PC-9 (cell line): ENCODE data around the gene MAGI1. TPM values are rescaled to one million over a fixed set of nuclear protein-coding genes. Genes with fewer than 3 reads are reported as not detected.

Experiments
- BruUV-seq: library from RNA; stranded (reverse); fragments of 400-500 nt; replicated peaks from 2 replicates; lab custom pipeline; 2021; lab: Mats Ljungman, UMichigan
- CTCF ChIA-PET: fragments of 300-600 bp; sonication (Branson Sonifier 250); formaldehyde crosslinking; loops from one replicate; lab custom pipeline; 2022; ENCODE audit warnings: antibody characterized with exemption; lab: Charles Lee
- POLR2A ChIA-PET: fragments of 300-600 bp; sonication (Branson Sonifier 250); formaldehyde crosslinking; loops from one replicate; lab custom pipeline; 2022; ENCODE audit warnings: antibody characterized with exemption; ENCODE audit not compliant: unreplicated experiment; lab: Charles Lee
- DNase-seq, 2 experiments: peaks; one replicate each; pipeline versions ENCODE4 v3.0.0 to v3.0.0-alpha.2; 2015 to 2022; ENCODE audit warnings: mixed read lengths in 1 of 2
- H2AFZ ChIP-seq: fragments of 200-600 bp; sonication (generic); 2 replicates; pipeline ENCODE4 v1.8.1; 2017; ENCODE audit warnings: antibody characterized with exemption
- H3F3A ChIP-seq: fragments of 200-600 bp; sonication (generic); 2 replicates; pipeline ENCODE4 v1.8.1; 2017; ENCODE audit warnings: antibody characterized with exemption, mild to moderate bottlenecking, low read depth; ENCODE audit not compliant: insufficient read depth
- H3K27ac ChIP-seq: fragments of 200-600 bp; sonication (generic); 2 replicates; pipeline ENCODE4 v1.6.1; 2016; ENCODE audit warnings: mixed run types
- H3K27me3 ChIP-seq: fragments of 200-600 bp; sonication (generic); 2 replicates; pipeline ENCODE4 v1.6.1; 2016; ENCODE audit warnings: low read depth, mixed run types; ENCODE audit not compliant: insufficient read depth
- H3K36me3 ChIP-seq: fragments of 200-600 bp; sonication (generic); 2 replicates; pipeline ENCODE4 v1.6.1; 2016; ENCODE audit warnings: low read depth, mixed run types
- H3K4me1 ChIP-seq: fragments of 200-600 bp; sonication (generic); replicated peaks from 2 replicates; pipeline ENCODE4 v1.6.1; 2016; ENCODE audit warnings: mixed run types; ENCODE audit not compliant: insufficient read depth
- H3K4me2 ChIP-seq: fragments of 200-600 bp; sonication (generic); 2 replicates; pipeline ENCODE4 v1.6.1; 2017; ENCODE audit warnings: mixed run types
- H3K4me3 ChIP-seq: fragments of 200-600 bp; sonication (generic); 2 replicates; pipeline ENCODE4 v1.6.1; 2016; ENCODE audit warnings: mixed run types
- H3K79me2 ChIP-seq: fragments of 200-600 bp; sonication (generic); 2 replicates; pipeline ENCODE4 v1.6.1; 2017; ENCODE audit warnings: low read depth, mixed run types
- H3K9me2 ChIP-seq: fragments of 200-600 bp; sonication (generic); 2 replicates; pipeline ENCODE4 v1.8.1; 2017; ENCODE audit warnings: mild to moderate bottlenecking; ENCODE audit not compliant: insufficient read depth
- H3K9me3 ChIP-seq: fragments of 200-600 bp; sonication (generic); 2 replicates; pipeline ENCODE4 v1.8.1; 2016; ENCODE audit warnings: low read depth; ENCODE audit not compliant: insufficient read depth
- H4K20me1 ChIP-seq: fragments of 200-600 bp; sonication (generic); 2 replicates; pipeline ENCODE4 v1.8.1; 2017; ENCODE audit not compliant: insufficient read depth
- CTCF ChIP-seq: fragments of 200-600 bp; sonication (generic); conservative IDR thresholded peaks from 2 replicates; pipeline ENCODE4 v1.6.1; 2017; ENCODE audit warnings: mixed run types, antibody characterized with exemption, mild to moderate bottlenecking, moderate library complexity
- EZH2 ChIP-seq: fragments of 200-600 bp; sonication (generic); IDR thresholded peaks from 2 replicates; pipeline ENCODE4 v1.8.0; 2017; ENCODE audit warnings: antibody characterized with exemption, low read depth
- intact Hi-C: fragments of 100-400 bp; cut with micrococcal nuclease; formaldehyde crosslinking; loops from one replicate; pipeline ENCODE4 v1.10.0; 2022; ENCODE audit not compliant: unreplicated experiment
- total RNA-seq: library from RNA; stranded (reverse); gene quantifications from 2 replicates; pipeline ENCODE4 v1.2.3, GENCODE V29; 2021

MAGI1 gene
- total RNA-seq, 1 experiment from 2014 or later = 23.3 TPM

GRCh38 chr3:65593780-65594752 lies 444.7 kb downstream of the MAGI1 start:
- H3K79me2 ChIP-seq = no peaks in the 10 kb centered on the region
- H3K4me1 ChIP-seq = no peaks in the 10 kb centered on the region; the same call in 1 of the 2 replicates
- no TSS peak for BruUV-seq
- H3K27ac ChIP-seq = no peak overlapping the region
- no peaks in the 10 kb centered on the region for H3K27me3 ChIP-seq
- no peaks in the 10 kb centered on the region for H3K9me2 ChIP-seq
- no peak for TF ChIP-seq EZH2
- no peak for TF ChIP-seq CTCF
- H2AFZ ChIP-seq = no peak overlapping the region
- H3K9me3 ChIP-seq = no peaks in the 10 kb centered on the region
- no peak overlapping the region for H3K4me2 ChIP-seq
- H4K20me1 ChIP-seq = no peaks in the 10 kb centered on the region
- no peak overlapping the region for H3K4me3 ChIP-seq
- CTCF ChIA-PET = no interaction called here
- H3F3A ChIP-seq = no peaks in the 10 kb centered on the region
- H3K36me3 ChIP-seq = no peaks in the 10 kb centered on the region
- peak in 1 of 2 experiments; percentile 41 for DNase-seq
- POLR2A ChIA-PET = no interaction called here
- intact Hi-C loops = no loop called here

- H3K27ac ChIP-seq = no peak overlapping the region
- intact Hi-C loops = no loop called here
- no peaks in the 10 kb centered on the region for H3F3A ChIP-seq
- no peak overlapping the region for H3K4me2 ChIP-seq
- CTCF ChIA-PET = no interaction called here
- H4K20me1 ChIP-seq = no peaks in the 10 kb centered on the region
- POLR2A ChIA-PET = no interaction called here
- no peaks in the 10 kb centered on the region; the same call in 1 of the 2 replicates for H3K4me1 ChIP-seq
- DNase-seq = no peak
- H2AFZ ChIP-seq = no peak overlapping the region
- no peak for TF ChIP-seq EZH2
- no peak for TF ChIP-seq CTCF
- H3K79me2 ChIP-seq = no peaks in the 10 kb centered on the region
- BruUV-seq = no TSS peak
- H3K36me3 ChIP-seq = no peaks in the 10 kb centered on the region
- no peak overlapping the region for H3K4me3 ChIP-seq
- H3K9me2 ChIP-seq = no peaks in the 10 kb centered on the region
- H3K27me3 ChIP-seq = no peaks in the 10 kb centered on the region
- no peaks in the 10 kb centered on the region for H3K9me3 ChIP-seq
Measured at GRCh38 chr3:65591313-65591712, 447.4 kb downstream of the MAGI1 start.

DNA sequence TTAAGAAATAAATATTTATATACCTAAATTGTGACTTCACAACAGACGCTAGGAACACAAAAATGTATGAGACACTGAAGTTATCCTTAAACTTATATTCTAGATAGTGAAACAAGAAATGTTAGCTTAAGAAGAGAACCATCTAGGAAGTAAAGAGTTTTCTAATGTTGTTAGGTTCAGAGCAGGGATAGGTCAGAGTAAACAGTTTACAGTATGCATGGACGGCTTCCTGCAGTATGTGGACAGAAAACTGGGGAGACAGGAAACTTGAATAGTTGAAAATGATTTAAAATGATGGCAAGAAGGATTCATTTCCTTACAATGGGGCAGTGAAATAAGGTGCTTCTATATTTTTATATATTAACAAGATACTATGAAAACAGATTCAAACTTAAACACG lies 449.8 kb downstream of the MAGI1 start:
- no peak for DNase-seq
- no peaks in the 10 kb centered on the region for H3K27me3 ChIP-seq
- H3F3A ChIP-seq = no peaks in the 10 kb centered on the region
- no peaks in the 10 kb centered on the region; the same call in 1 of the 2 replicates for H3K4me1 ChIP-seq
- H3K9me3 ChIP-seq = no peaks in the 10 kb centered on the region
- BruUV-seq = no TSS peak
- no peaks in the 10 kb centered on the region for H4K20me1 ChIP-seq
- intact Hi-C loops = no loop called here
- no peak for TF ChIP-seq CTCF
- no peak for TF ChIP-seq EZH2
- no peaks in the 10 kb centered on the region for H3K9me2 ChIP-seq
- H3K4me2 ChIP-seq = no peak overlapping the region
- H3K79me2 ChIP-seq = no peaks in the 10 kb centered on the region
- no peak overlapping the region for H3K4me3 ChIP-seq
- no peak overlapping the region for H3K27ac ChIP-seq
- H3K36me3 ChIP-seq = no peaks in the 10 kb centered on the region
- ChIA-PET CTCF (no interaction called here), POLR2A (no interaction called here)
- H2AFZ ChIP-seq = no peak overlapping the region
